Muscle layer of duodenum (tissue), 2 donors: Measurements from ENCODE around the gene CFAP206.
A peak's percentile ranks its signal among the peaks of the same experiment; 100 is the strongest.

Source experiments
- H3K27ac ChIP-seq: one replicate; pipeline ENCODE4 v1.7.0; 2013; ENCODE audit warnings: mild to moderate bottlenecking, low read length
- H3K27me3 ChIP-seq: one replicate; pipeline ENCODE4 v1.7.0; 2013; ENCODE audit warnings: low read depth, mild to moderate bottlenecking, control low read depth, low read length
- H3K36me3 ChIP-seq, 2 donors: one replicate each; pipeline ENCODE4 v1.7.0; 2013; ENCODE audit warnings: low read length in 2 of 2, control low read depth in 1 of 2, mild to moderate bottlenecking in 1 of 2; ENCODE audit not compliant: insufficient read depth in 2 of 2, control insufficient read depth in 1 of 2
- H3K4me1 ChIP-seq, 2 donors: one replicate each; pipeline ENCODE4 v1.7.0; 2013; ENCODE audit warnings: low read length in 2 of 2, mild to moderate bottlenecking in 2 of 2, control low read depth in 1 of 2, moderate library complexity in 1 of 2; ENCODE audit not compliant: insufficient read depth in 2 of 2, control insufficient read depth in 1 of 2
- H3K4me3 ChIP-seq, 2 donors: one replicate each; pipeline ENCODE4 v1.7.0; 2013; ENCODE audit warnings: low read length in 2 of 2, low read depth in 1 of 2, mild to moderate bottlenecking in 1 of 2
- H3K9me3 ChIP-seq, 2 donors: one replicate each; pipeline ENCODE4 v1.7.0; 2013; ENCODE audit warnings: low read length in 2 of 2, control low read depth in 1 of 2, mild to moderate bottlenecking in 1 of 2; ENCODE audit not compliant: control insufficient read depth in 1 of 2
- donor health status: healthy.

Gene CFAP206, protein sequence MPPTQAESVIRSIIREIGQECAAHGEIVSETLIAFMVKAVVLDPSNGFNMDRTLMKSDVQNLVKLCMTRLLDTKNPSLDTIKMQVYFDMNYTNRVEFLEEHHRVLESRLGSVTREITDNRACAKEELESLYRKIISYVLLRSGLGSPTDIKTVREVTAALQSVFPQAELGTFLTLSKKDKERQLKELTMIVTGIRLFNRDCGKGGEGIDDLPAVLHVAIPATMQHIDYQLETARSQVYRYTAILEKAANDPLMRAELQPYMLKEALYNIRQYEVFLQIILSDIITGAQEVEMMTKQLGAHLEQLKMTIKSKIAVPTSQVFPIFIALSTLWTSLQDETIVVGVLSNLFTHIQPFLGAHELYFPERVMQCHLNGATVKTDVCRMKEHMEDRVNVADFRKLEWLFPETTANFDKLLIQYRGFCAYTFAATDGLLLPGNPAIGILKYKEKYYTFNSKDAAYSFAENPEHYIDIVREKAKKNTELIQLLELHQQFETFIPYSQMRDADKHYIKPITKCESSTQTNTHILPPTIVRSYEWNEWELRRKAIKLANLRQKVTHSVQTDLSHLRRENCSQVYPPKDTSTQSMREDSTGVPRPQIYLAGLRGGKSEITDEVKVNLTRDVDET

DNA sequence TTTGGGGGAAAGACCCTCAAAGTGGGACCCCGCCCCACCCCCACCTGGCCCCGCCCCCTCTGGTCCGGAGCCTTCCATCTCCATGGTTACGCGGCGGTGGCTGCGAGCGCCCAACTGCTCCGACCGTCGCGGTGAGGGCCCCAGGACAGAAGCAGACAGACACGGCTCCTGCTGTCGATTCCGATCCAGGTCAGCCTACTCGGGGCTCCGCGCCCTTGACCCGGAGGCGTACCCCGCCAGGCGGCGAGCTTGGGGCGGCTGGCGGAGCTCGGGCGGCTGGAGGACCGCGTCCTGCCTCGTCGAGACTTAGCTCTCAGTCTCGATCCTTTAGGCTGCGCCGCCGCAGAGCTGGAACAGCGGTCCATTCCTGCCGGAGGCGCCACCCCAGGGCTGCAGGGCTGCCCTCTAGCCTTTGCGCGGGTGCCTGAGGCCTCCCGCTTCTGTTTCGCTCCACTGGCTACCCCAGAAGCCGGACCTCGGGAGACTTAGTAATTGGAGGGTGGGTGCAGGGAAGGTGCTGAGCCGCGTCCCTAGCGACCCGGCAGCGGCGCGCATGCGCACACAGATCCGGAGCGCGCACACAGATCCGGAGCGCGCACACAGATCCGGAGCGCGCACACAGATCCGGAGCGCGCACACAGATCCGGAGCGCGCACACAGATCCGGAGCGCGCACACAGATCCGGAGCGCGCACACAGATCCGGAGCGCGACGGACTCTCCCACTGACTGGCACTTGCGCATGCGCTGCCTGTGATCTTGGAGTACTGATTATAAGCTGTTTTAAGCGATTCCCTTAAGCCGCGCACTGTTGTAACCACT lies at the start of gene CFAP206:
Gene CFAP206, plus strand, starts transcription at position 72 of the 820 bp plus-strand sequence. CDS start 1,868 bp downstream, outside the sequence.
- Histone ChIP-seq H3K9me3 (no peaks in the 10 kb centered on the region), H3K36me3 (no peaks in the 10 kb centered on the region), H3K27me3 (no peaks in the 10 kb centered on the region), H3K27ac (peak within 1 kb of the TSS; percentile 56), H3K4me1 (peaks cover 0 to 5% of the 10 kb centered on the region in 2 donors), H3K4me3 (peak within 1 kb of the TSS; percentile 71 to 99)

DNA sequence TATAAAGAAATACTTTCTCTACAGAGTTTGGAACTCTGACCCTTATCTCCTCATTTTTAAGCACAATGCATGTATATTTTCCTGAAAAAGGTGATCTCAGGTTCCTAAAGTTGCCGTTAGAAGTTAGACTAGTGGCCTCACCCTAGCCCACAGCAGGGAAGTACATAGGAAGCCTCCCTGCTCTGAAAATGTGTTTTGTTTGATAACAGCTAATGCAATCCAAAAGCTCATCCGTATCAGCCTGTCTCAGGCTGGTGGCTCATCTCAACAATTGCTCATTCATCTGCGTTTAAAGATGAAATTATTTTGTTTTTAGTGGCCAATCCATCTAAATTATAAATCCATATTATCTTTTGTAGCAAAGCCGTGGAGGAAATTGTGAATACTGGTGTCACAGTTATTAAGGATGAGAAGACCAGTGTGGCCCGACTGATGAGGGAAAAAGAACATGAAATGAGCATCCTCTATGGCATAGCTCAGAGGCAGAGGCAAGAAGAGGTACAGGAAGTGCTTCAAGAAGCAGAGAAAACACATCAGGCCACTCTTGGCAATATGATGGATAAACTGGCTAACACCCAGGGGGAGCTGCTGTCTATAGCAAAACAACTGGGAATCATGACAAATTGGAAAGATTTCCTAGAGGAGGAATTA lies 43.0 kb upstream of the CFAP206 start:
- Histone ChIP-seq H3K27ac (no peak overlapping the region), H3K4me3 (no peak overlapping the region), H3K4me1 (no peaks in the 10 kb centered on the region), H3K27me3 (no peaks in the 10 kb centered on the region), H3K36me3 (no peaks in the 10 kb centered on the region), H3K9me3 (no peaks in the 10 kb centered on the region)

DNA sequence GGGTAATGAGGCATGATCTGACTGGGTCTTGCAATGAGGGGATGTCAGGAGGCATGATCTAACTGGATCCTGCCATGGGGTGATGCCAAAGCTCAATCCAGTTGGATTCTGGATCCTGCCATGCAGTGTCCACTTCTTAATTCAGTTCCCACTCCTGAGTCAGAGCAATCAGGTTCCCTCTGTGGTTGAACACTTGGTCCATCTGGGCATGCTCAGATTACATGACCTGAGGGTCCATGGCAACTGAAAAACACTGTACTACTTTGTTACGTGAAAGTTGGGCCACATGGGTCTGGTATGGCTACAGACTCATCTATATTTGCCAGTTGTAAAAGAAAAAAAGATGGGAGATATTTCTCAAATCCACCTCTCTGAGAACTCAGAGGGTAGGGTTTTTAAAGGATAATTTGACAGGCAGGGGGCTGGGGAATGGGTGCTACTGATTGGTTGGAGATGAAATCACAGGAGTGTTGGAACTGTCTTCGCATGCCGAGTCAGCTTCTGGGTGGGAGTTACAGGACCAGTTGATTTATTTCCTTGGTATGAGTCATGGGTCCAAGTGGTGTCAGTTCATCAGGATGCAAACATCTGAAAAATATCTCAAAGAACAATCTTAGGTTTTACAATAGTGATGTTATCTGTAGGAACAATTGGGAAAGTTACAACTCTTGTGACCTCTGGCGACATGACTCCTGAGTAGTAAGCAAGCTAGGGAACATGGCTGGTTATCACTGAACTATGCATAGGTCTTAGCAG lies 41.5 kb upstream of the CFAP206 start:
- Histone ChIP-seq H3K27me3 (no peaks in the 10 kb centered on the region), H3K27ac (no peak overlapping the region), H3K36me3 (no peaks in the 10 kb centered on the region), H3K4me3 (no peak overlapping the region), H3K4me1 (no peaks in the 10 kb centered on the region), H3K9me3 (no peaks in the 10 kb centered on the region)

DNA sequence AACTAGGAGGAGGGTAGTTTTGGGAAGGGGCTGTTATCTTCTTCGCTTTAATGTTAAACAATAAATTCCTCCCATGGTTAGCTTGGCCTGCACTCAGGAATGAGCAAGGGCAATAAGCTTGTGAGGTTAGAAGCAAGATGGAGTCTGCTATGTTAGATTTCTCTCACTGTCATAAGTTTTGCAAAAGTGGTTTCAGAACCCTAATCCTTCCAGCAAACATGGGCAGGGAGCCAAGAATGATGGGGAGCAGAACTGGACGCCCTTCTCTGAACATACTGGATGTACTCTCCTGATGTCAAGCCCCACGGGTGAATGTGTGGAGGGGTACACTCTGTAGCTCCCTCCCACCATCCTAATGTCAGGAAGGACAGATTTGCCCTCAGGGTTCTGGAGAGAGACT lies 40.9 kb upstream of the CFAP206 start:
- Histone ChIP-seq H3K36me3 (no peaks in the 10 kb centered on the region), H3K4me3 (no peak overlapping the region)

DNA sequence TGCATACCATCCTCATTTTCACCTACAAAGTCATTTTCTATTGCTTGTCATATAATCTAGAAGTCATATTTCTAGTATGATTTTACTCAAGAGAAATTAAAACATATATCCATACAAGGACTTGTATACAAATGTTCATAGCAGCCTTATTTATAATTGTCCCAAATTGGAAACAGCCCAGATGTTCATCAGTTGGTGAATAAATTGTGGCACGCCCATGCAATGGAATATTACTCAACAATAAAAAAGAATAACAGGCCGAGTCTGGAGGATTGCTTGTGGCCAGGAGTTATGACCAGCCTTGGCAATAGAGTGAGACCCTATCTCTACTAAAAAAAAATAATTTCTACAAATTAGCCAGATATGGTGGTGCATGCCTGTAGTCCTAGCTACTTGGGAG lies 34.4 kb upstream of the CFAP206 start:
- Histone ChIP-seq H3K4me3 (no peak overlapping the region), H3K27ac (no peak overlapping the region), H3K4me1 (no peaks in the 10 kb centered on the region), H3K9me3 (no peaks in the 10 kb centered on the region), H3K27me3 (no peaks in the 10 kb centered on the region), H3K36me3 (no peaks in the 10 kb centered on the region)

More for the DNA sequence above, 40.9 kb upstream of the CFAP206 start:
- no peaks in the 10 kb centered on the region for H3K27me3 ChIP-seq
- H3K9me3 ChIP-seq: no peaks in the 10 kb centered on the region
- H3K4me1 ChIP-seq: no peaks in the 10 kb centered on the region
- no peak overlapping the region for H3K27ac ChIP-seq

DNA sequence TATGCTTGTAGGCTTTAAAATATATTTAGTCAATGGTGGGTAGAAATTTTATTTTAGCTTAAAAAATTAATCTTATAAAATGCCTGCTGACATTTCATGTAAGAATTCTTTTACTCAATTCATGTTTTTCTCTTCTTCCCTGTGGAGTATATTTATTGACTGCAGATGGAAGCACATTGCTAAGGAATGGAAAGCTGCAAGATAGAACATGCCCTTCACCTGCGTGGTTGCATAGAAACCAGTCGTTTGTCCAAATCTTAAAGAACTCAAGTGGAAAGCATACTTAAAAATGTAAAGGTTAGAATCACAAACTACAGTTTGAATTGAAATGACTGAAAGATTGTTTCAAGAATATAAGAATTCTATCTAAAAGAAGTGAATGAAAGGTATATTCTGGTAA lies 32.5 kb upstream of the CFAP206 start:
- Histone ChIP-seq H3K9me3 (no peaks in the 10 kb centered on the region), H3K4me1 (no peaks in the 10 kb centered on the region), H3K4me3 (no peak overlapping the region), H3K27ac (no peak overlapping the region), H3K36me3 (no peaks in the 10 kb centered on the region), H3K27me3 (no peaks in the 10 kb centered on the region)

DNA sequence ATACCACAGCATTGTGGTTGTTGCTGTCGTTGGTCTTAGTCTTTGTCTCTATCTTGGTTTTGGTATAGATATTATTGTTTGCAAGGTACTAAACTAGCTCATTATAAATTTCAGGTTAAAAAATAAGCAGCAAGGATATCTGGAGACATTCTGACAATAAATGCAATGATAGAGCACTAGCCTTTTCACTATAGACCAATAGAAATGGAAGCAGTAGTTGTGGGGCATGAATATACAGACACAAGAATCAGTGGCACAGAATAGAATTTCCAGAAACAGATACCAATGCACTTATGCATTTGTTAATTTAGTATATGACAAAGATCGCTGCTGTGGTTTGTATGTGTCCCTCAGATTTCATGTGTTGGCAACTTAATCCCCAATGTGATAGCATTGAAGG lies 31.1 kb upstream of the CFAP206 start:
- Histone ChIP-seq H3K27ac (no peak overlapping the region), H3K36me3 (no peaks in the 10 kb centered on the region), H3K4me1 (no peaks in the 10 kb centered on the region), H3K9me3 (no peaks in the 10 kb centered on the region), H3K27me3 (no peaks in the 10 kb centered on the region), H3K4me3 (no peak overlapping the region)

GRCh38 chr6:87378947-87379346 lies 28.8 kb upstream of the CFAP206 start:
- H3K36me3 ChIP-seq: no peaks in the 10 kb centered on the region
- no peak overlapping the region for H3K4me3 ChIP-seq
- no peaks in the 10 kb centered on the region for H3K9me3 ChIP-seq
- H3K27me3 ChIP-seq: no peaks in the 10 kb centered on the region
- H3K27ac ChIP-seq: no peak overlapping the region
- no peaks in the 10 kb centered on the region for H3K4me1 ChIP-seq

GRCh38 chr6:87382861-87383260 lies 24.9 kb upstream of the CFAP206 start:
- Histone ChIP-seq H3K27ac (no peak overlapping the region), H3K4me3 (no peak overlapping the region), H3K27me3 (no peaks in the 10 kb centered on the region), H3K9me3 (no peaks in the 10 kb centered on the region), H3K4me1 (no peaks in the 10 kb centered on the region), H3K36me3 (no peaks in the 10 kb centered on the region)

DNA sequence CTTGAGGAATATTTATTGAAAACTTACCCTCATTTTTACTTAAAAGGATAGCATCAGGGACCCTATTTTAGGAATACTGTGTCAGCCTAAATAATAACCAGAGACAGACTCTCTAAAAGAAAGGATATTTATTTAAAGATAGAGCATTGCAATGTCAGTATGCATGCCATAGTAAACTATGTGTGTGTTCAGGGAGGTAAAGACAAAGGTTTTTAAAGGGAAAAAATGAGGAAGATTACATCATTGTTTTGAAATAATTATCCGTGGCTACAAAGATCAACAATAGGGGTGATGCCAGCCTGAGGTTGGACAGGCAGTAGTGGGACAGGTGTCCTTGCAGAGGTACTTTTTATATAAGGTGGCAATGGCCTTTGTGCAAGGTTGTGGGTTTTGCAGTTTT lies 23.7 kb upstream of the CFAP206 start:
- no peaks in the 10 kb centered on the region for H3K27me3 ChIP-seq
- H3K36me3 ChIP-seq: no peaks in the 10 kb centered on the region
- no peak overlapping the region for H3K4me3 ChIP-seq
- no peaks in the 10 kb centered on the region for H3K9me3 ChIP-seq
- H3K4me1 ChIP-seq: no peaks in the 10 kb centered on the region
- no peak overlapping the region for H3K27ac ChIP-seq
